Endothelial cell of umbilical vein (primary cell): ENCODE data around the gene MAFB. TPM values are rescaled to one million over a fixed set of nuclear protein-coding genes. Genes with fewer than 3 reads are reported as not detected.

Source experiments
- BruUV-seq: library from RNA; stranded (reverse); fragments of 400-500 nt; replicated peaks from 2 replicates; lab custom pipeline; 2021; lab: Mats Ljungman, UMichigan
- CTCF ChIA-PET: fragments of 300-600, 350-600 bp; sonication (Branson Sonifier 250); formaldehyde crosslinking; loops from one replicate; lab custom pipeline; 2021; ENCODE audit warnings: antibody characterized with exemption, inconsistent platforms; lab: Charles Lee
- POLR2A ChIA-PET: fragments of 300-600, 350-600 bp; sonication (Branson Sonifier 250); formaldehyde crosslinking; loops from one replicate; lab custom pipeline; 2021; ENCODE audit warnings: antibody characterized with exemption, inconsistent platforms; lab: Charles Lee
- DNase-seq: peaks from one replicate; pipeline ENCODE4 v3.0.0-alpha.2; 2011; ENCODE audit warnings: low read depth, low spot score
- FAIRE-seq: peaks from 2 replicates; lab custom pipeline; 2011; peaks lifted over from hg19 to GRCh38; lab: Jason Lieb, UNC
- H2AFZ ChIP-seq: 2 replicates; pipeline ENCODE4 v1.6.0; 2012; ENCODE audit warnings: low read depth, low read length, control low read depth, inconsistent platforms
- H3K27ac ChIP-seq: 2 replicates; pipeline ENCODE4 v1.5.1; 2011; ENCODE audit warnings: low read depth, mild to moderate bottlenecking, control low read depth, low read length, moderate library complexity; ENCODE audit not compliant: insufficient read depth
- H3K27me3 ChIP-seq, 2 experiments: 2 replicates each; pipeline versions ENCODE4 v1.6.0 to v1.6.1; 2011; ENCODE audit warnings: low read length in 2 of 2, mixed read lengths in 1 of 2; ENCODE audit not compliant: control insufficient read depth in 2 of 2, insufficient read depth in 2 of 2
- H3K36me3 ChIP-seq, 2 experiments: 2 replicates in 1 of 2; 3 replicates in 1 of 2; pipeline ENCODE4 v1.5.1; 2011; ENCODE audit warnings: low read length in 2 of 2, mild to moderate bottlenecking in 1 of 2, moderate library complexity in 1 of 2; ENCODE audit not compliant: control insufficient read depth in 2 of 2, insufficient read depth in 2 of 2; ENCODE audit errors: extremely low read depth in 1 of 2
- H3K4me1 ChIP-seq: 3 replicates; pipeline ENCODE4 v1.5.1; 2011; ENCODE audit warnings: mild to moderate bottlenecking, low read length; ENCODE audit not compliant: control insufficient read depth, insufficient read depth; ENCODE audit errors: extremely low read depth
- H3K4me2 ChIP-seq: 2 replicates; pipeline ENCODE4 v1.6.1; 2011; ENCODE audit warnings: low read length, control low read depth, mixed read lengths; ENCODE audit not compliant: insufficient read depth
- H3K4me3 ChIP-seq, 3 experiments: fragments of 200-600 bp in 1 of 3; sonication (generic), shearing (Covaris generic) in 1 of 3; replicated peaks in 1 of 3; 2 replicates each; pipeline ENCODE4 v1.5.1; 2011 to 2016; ENCODE audit warnings: control low read depth in 3 of 3, low read length in 3 of 3, mild to moderate bottlenecking in 2 of 3, inconsistent platforms in 1 of 3, low read depth in 1 of 3, moderate library complexity in 1 of 3; ENCODE audit not compliant: insufficient read depth in 1 of 3
- H3K79me2 ChIP-seq: 2 replicates; pipeline ENCODE4 v1.6.0; 2012; ENCODE audit warnings: low read length, inconsistent platforms; ENCODE audit not compliant: control insufficient read depth, insufficient read depth
- H3K9ac ChIP-seq: replicated peaks from 2 replicates; pipeline ENCODE3; 2011; ENCODE audit warnings: low read length, control low read depth; ENCODE audit not compliant: insufficient read depth; ENCODE audit errors: extremely low read depth
- H3K9me1 ChIP-seq: replicated peaks from 3 replicates; pipeline ENCODE4 v1.6.0; 2011; ENCODE audit warnings: mild to moderate bottlenecking, low read length; ENCODE audit not compliant: control insufficient read depth, insufficient read depth; ENCODE audit errors: extremely low read depth
- H3K9me3 ChIP-seq: replicated peaks from 2 replicates; pipeline ENCODE4 v1.5.1; 2012; ENCODE audit warnings: low read length, inconsistent platforms; ENCODE audit not compliant: control insufficient read depth, insufficient read depth
- H4K20me1 ChIP-seq: replicated peaks from 2 replicates; pipeline ENCODE3; 2011; ENCODE audit warnings: mild to moderate bottlenecking, low read length; ENCODE audit not compliant: control insufficient read depth, insufficient read depth; ENCODE audit errors: extremely low read depth
- EZH2 ChIP-seq: IDR thresholded peaks from 2 replicates; pipeline ENCODE4 v1.6.1; 2012; ENCODE audit warnings: borderline replicate concordance, low read depth, mild to moderate bottlenecking, moderate library complexity, low read length, inconsistent platforms; ENCODE audit not compliant: severe bottlenecking
- FOS ChIP-seq: IDR thresholded peaks from 2 replicates; pipeline ENCODE4 v1.6.1; 2011; ENCODE audit warnings: mild to moderate bottlenecking, low read length, moderate library complexity, borderline replicate concordance; ENCODE audit not compliant: insufficient read depth
- GATA2 ChIP-seq: IDR thresholded peaks from 2 replicates; pipeline ENCODE4 v1.7.0; 2011; ENCODE audit warnings: low read depth, mild to moderate bottlenecking, moderate library complexity, mixed read lengths, low read length; ENCODE audit not compliant: insufficient read length, insufficient read depth
- JUN ChIP-seq: IDR thresholded peaks from 2 replicates; pipeline ENCODE4 v1.6.1; 2011; ENCODE audit warnings: borderline replicate concordance, low read depth; ENCODE audit not compliant: insufficient read length, insufficient read depth
- MYC ChIP-seq: IDR thresholded peaks from one replicate; pipeline ENCODE4 v1.6.1; 2011; ENCODE audit warnings: mild to moderate bottlenecking, low read depth, low read length
- POLR2A ChIP-seq: IDR thresholded peaks from 2 replicates; pipeline ENCODE4 v1.6.1; 2012; ENCODE audit warnings: low read depth, mild to moderate bottlenecking, control low read depth, low read length
- POLR2AphosphoS5 ChIP-seq: IDR thresholded peaks from 2 replicates; pipeline ENCODE4 v1.6.1; 2012; ENCODE audit warnings: low read depth, mild to moderate bottlenecking, control low read depth, low read length, moderate library complexity; ENCODE audit not compliant: insufficient read depth
- dilution Hi-C: fragments of 300-500 bp; cut with MboI; formaldehyde crosslinking; loops from one replicate; pipeline ENCODE4 v1.15.0; 2019; ENCODE audit warnings: low sequenced_read_pairs; ENCODE audit not compliant: extremely low pct_ligation_motif_present
- intact Hi-C: fragments of 100-400 bp; cut with micrococcal nuclease; formaldehyde crosslinking; loops from one replicate; pipeline ENCODE4 v1.10.0; 2022
- polyA plus RNA-seq, 4 experiments: library from polyadenylated mRNA; depleted of rRNA in 3 of 4; stranded (reverse) in 3 of 4; unstranded in 1 of 4; fragments of >200 nt; gene quantifications; 2 replicates each; pipeline versions ENCODE4 v1.2.1 to v1.2.3, GENCODE V29; 2011 to 2012; ENCODE audit warnings: missing spikeins in 1 of 4
- total RNA-seq: library from RNA; stranded (reverse); gene quantifications from 2 replicates; pipeline ENCODE4 v1.2.3, GENCODE V29; 2021
- TF ChIP-seq, protein P1 (sequence below), 2 donors: IDR thresholded peaks; 1 replicate in 1 of 2; 2 replicates in 1 of 2; pipeline ENCODE4 v1.5.1; 2011; ENCODE audit warnings: low read length in 2 of 2, mild to moderate bottlenecking in 2 of 2, moderate library complexity in 2 of 2, control low read depth in 1 of 2, inconsistent platforms in 1 of 2, low read depth in 1 of 2; ENCODE audit not compliant: insufficient read depth in 1 of 2; ENCODE audit errors: extremely low read depth in 1 of 2
- TF ChIP-seq, protein P2 (sequence below): IDR thresholded peaks from 2 replicates; pipeline ENCODE4 v1.6.1; 2011; ENCODE audit not compliant: insufficient read depth, insufficient read length

The MAFB gene
- total and polyA plus RNA-seq, 2 donors (not counting 3 experiments of a cell fraction or from before 2014, with no cell fraction given): 1.8 to 3.4 TPM

DNA sequence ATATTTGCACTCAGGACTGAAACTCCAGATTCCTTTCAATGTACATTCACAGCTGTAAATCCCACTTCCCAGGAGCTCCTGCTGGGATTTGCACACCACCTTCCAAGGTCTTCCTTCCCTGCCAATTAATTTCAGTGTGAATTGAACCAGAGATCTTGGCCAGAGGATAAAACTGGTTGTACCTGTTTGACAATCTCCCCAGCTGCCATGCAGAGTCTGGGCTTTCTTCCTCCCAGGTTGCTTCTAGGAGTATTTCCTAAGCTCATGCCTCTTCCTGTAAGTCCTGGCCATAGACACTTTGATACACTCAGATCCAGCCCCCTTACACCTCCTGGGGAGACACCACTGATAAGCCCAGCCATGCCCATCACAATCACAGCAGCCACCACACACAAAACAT is 15.6 kb downstream of the MAFB start:
- CTCF ChIA-PET: interaction anchor here (1.0 to 1.8 kb wide), 3 partner anchors 10 to 16 kb away, joined by 3 to 6 read pairs (median 4); partner anchors contain the start of gene MAFB
- Histone ChIP-seq H3K4me1 (peaks cover 5% of the 10 kb centered on the region), H3K4me2 (no peak overlapping the region), H3K9me3 (no peaks in the 10 kb centered on the region), H2AFZ (no peak overlapping the region), H3K27me3 (peaks cover 8 to 9% of the 10 kb centered on the region in 2 experiments), H3K36me3 (no peaks in the 10 kb centered on the region), H4K20me1 (no peaks in the 10 kb centered on the region), H3K27ac (no peak overlapping the region), H3K9me1 (no peaks in the 10 kb centered on the region), H3K9ac (no peak overlapping the region), H3K79me2 (no peaks in the 10 kb centered on the region), H3K4me3 (no peak overlapping the region)
- no peak for DNase-seq
- intact Hi-C loops (no loop called here), dilution Hi-C loops (no loop called here)
- no TSS peak for BruUV-seq
- POLR2A ChIA-PET: no interaction called here
- TF ChIP-seq POLR2AphosphoS5 (no peak), POLR2A (no peak), JUN (no peak), FOS (no peak), MYC (no peak), GATA2 (no peak), EZH2 (no peak)
- TF ChIP-seq, protein P1, sequence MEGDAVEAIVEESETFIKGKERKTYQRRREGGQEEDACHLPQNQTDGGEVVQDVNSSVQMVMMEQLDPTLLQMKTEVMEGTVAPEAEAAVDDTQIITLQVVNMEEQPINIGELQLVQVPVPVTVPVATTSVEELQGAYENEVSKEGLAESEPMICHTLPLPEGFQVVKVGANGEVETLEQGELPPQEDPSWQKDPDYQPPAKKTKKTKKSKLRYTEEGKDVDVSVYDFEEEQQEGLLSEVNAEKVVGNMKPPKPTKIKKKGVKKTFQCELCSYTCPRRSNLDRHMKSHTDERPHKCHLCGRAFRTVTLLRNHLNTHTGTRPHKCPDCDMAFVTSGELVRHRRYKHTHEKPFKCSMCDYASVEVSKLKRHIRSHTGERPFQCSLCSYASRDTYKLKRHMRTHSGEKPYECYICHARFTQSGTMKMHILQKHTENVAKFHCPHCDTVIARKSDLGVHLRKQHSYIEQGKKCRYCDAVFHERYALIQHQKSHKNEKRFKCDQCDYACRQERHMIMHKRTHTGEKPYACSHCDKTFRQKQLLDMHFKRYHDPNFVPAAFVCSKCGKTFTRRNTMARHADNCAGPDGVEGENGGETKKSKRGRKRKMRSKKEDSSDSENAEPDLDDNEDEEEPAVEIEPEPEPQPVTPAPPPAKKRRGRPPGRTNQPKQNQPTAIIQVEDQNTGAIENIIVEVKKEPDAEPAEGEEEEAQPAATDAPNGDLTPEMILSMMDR (IDR thresholded peaks at IDR 0.05; ENCODE audit: extremely low read depth in 1 of 2, insufficient read depth in 1 of 2, low read depth in 1 of 2, low read length in 2 of 2): no peak
- TF ChIP-seq, protein P2, sequence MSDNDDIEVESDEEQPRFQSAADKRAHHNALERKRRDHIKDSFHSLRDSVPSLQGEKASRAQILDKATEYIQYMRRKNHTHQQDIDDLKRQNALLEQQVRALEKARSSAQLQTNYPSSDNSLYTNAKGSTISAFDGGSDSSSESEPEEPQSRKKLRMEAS: no peak
- FAIRE-seq: no peak
